Right hindlimb (tissue), 1 donor: ENCODE data around the gene IL3RA.
A peak's percentile ranks its signal among the peaks of the same experiment; 100 is the strongest.
"Not testable (repeated sequence)": the region's sequence is repeated elsewhere in the genome, so short reads cannot be mapped to it uniquely, and the experiment has no call there.

Experiments used
- DNase-seq: peaks from one replicate; pipeline ENCODE4 v3.0.0-alpha.2; 2018

The IL3RA gene

DNA sequence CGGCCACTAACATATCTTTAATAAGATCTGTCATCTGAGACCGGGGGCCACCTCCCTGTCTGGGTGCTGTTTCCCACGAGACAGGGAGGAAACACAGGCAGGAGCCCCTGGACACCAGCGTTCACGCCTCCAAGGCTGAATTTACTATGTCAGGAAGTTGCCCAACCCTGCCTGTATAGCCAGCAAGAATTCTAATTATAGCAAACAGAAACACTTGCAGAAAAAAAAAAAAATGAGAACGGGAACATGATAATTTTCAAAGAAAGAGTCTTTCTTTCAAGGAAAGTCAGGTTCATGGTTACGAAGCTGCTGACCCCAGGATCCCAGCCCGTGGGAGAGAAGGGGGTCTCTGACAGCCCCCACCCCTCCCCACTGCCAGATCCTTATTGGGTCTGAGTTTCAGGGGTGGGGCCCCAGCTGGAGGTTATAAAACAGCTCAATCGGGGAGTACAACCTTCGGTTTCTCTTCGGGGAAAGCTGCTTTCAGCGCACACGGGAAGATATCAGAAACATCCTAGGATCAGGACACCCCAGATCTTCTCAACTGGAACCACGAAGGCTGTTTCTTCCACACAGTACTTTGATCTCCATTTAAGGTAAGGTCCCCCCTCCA is at the start of gene IL3RA:
IL3RA (plus strand) TSS at position 455 of the 613 bp plus-strand sequence. CDS start 4,981 bp downstream, outside the sequence.
- DNase-seq, result no peak

DNA sequence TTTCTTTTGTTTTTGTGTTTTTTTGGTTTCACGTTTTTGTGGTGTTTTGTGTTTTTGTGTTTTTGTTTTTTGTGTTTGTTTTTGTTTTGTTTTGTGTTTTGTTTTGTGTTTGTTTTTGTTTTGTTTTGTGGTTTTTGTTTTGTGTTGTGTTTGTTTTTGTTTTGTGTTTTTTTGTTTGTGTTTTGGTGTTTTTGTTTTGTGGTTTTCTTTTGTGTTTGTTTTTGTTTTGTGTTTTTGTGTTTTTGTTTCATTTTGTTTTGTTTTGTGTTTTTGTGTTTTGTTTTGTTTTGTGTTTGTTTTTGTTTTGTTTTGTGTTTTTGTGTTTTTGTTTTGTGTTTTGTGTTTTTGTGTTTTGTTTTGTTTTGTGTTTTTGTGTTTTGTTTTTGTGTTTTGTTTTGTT is 47.0 kb upstream of the IL3RA start:
- no peak for DNase-seq

DNA sequence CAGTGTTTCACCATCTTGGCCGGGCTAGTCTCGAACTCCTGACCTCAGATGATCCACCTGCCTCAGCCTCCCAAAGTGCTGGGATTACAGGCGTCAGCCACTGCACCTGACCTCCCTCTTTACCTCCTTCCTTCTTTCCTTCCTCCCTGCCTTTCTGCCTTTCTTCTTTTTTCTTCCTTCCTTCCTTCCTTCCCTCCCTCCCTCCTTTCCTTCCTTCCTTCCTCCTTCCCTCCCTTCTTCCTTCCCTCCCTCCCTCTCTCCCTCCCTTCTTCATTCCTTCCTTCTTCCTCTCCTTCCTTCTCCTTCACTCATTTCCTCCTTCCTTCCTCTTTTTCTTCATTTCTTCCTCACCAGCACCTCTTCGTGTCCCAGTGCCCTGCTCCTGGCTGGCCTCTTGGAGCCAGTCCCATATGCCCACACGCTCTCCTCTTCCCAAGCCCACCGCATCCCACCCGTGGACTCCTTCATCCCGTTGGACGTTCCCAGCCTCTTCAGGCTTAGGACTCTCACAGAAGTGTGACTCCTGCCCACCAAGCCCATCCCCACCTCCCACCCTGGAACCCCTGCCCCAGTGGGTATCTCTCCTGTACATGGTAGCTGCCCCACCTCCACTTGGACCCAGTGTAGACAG is 45.4 kb upstream of the IL3RA start:
- DNase-seq, result no peak

DNA sequence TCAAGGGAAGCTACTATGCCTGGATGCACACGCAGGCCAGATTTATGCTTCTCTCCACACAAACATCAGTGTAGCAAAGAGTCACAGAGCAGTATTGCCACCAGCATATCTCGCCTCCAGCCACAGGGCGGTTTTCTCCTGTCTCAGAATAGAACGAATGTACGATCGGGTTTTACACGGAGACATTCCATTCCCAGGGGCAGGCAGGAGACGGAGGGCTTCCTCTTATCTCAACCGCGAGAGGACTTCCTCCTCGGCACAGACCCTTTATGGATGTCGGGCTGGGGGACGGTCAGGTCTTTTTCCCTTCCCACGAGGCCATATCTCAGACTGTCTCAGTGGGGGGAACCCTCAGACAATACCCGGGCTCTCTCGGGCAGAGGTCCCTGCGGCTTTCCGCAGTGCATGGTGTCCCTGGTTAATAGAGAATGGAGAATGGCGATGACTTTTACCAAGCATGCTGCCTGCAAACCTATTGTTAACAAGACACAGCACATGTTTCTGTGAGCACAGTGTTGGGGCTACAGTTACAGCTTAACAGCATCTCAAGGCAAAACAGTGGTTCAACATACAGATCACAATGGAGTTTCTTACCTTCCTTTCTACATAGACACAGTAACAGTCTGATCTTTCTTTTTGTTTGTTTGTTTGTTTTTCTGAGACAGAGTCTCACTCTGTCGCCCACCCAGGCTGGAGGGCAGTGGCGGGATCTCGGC is 43.9 kb upstream of the IL3RA start:
- no peak for DNase-seq

DNA sequence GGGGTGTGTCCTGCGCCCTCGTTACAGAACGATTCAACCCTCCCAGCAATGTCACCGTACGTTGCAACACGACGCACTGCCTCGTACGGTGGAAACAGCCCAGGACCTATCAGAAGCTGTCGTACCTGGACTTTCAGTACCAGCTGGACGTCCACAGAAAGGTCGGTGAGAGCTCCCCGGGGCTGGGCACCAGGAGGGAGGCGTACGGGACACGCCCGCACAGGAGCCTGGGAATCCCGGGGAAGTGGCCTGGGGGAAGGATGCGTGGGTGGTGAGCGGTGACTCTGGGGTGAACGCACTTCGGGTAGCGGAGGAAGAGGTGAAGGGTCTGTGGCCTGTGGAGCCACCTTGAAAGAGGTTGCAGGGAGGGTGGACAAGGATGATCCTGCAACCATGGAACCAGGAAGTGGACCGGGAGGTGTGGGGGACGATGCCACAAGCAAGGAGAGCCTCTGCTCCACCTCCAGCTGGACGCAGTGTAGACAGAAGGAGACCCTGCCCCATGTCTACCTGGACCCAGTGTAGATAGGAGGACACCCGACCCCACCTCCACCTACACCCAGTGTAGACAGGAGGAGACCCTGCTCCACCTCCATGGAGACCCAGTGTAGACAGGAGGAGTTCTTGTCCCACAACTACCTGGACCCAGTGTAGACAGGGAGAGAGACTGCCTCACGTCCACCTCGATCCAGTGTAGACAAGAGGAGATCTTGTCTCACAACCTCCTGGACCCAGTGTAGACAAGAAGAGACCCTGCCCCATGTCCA is 42.1 kb upstream of the IL3RA start:
- no peak for DNase-seq

DNA sequence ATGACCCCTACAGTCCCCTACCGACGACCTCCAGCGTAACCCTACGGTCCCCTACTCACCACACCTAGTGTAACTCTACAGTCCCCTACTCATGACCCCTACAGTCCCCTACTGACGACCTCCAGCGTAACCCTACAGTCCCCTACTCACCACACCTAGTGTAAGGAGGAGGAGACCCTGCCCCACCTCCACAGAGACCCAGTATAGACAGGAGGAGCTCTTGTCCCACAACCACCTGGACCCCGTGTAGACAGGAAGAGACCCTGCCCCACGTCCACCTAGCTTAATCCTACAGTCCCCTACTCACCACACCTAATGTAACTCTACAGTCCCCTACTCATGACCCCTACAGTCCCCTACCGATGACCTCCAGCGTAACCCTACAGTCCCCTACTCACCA is 41.0 kb upstream of the IL3RA start:
- no peak for DNase-seq

DNA sequence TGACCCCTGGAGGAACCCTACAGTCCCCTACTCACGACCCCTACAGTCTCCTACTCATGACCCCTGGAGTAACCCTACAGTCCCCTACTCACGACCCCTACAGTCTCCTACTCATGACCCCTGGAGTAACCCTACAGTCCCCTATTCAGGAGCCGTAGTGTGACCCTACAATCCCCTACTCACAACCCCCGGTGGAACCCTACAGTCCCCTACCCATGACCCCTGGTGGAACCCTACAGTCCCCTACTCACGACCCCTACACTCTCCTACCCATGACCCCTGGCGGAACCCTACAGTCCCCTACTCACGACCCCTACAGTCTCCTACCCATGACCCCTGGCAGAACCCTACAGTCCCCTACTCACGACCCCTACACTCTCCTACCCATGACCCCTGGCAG is 39.0 kb upstream of the IL3RA start:
- not testable (repeated sequence) for DNase-seq

DNA sequence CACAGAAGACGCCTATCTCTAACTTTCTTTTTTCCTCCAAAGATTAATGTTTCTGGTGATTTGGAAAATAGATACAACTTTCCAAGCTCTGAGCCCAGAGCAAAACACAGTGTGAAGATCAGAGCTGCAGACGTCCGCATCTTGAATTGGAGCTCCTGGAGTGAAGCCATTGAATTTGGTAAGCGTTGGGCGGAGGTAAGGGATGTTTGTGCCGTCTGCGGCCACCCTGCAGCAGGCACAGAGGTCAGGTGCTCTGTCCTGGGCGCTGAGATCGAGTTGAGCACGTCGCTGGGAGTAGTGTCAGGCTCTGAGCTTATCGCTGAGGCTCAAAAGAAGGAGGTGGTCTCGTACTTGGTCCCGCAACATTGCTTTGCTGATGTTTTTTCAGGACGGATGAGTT is 36.1 kb upstream of the IL3RA start:
- DNase-seq, result no peak

DNA sequence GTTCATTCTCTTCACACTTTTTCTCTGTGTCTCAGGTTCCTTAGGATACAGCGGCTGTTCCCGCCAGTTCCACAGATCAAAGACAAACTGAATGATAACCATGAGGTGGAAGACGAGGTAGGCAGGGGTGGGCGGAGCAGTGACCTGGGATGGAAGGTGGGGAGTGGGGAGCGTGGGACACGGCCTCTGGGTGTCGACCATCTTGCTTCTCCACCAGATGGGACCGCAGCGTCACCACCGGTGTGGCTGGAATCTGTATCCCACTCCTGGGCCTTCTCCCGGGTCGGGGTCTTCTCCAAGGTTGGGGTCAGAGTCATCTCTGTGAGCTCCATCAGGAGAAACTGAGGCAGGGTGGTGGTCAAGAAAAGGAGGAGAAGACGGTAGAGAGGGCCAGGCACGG is 31.2 kb upstream of the IL3RA start:
- DNase-seq, result no peak

DNA sequence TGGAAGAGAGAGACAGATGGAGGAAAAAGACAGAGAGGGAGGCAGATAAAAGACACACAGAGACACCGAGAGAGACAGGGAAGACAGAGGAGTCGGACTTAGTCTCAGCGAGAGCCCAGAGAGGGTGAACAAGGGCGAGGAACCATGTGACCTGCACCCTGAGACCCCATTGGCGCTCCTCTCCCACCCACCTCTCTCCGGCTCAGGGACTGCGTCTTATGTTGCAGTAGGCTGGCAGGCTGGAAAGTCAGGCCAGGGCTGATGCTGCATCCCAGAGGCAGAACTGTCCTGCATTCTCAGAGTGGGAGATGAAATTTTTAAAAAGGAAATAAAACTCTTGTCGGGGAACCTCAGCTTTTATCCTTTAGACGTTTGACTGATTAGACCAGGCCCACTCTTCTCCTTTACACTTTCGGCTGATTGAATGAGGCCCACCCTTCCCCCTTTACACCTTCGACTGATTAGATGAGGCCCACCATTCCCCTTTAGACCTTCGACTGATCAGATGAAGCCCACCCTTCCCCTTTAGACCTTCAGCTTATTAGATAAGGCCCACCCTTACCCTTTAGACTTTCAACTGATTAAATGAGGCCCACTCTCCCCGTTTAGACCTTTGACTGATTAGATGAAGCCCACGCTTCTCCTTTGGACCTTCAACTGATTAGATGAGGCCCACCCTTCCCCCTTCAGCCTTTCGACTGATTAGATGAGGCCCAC is 29.5 kb upstream of the IL3RA start:
- DNase-seq, result no peak

DNA sequence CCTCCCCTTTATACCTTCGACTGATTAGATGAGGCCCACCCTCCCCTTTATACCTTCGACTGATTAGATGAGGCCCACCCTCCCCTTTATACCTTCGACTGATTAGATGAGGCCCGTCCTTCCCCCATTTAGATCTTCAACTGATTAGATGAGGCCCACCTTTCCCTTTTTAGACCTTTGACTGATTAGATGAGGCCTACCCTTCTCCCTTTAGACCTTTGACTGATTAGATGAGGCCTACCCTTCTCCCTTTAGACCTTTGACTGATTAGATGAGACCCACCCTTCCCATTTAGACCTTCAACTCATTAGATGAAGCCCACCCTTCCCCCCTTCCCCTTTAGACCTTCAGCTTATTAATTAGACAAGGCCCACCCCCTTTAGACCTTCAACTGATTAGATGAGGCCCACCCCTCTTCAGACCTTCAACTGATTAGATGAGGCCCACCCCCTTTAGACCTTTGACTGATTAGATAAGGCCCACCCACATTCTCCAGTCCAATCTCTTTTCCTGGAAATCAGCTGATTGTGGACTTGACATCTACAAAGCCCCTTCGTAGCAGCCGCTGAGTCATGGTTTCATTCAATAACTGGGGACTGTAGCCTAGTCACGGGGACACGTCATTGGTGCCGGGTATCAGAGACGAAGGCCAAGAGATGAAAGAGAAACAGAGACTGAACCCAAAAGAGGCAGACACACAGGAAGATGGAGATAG is 28.8 kb upstream of the IL3RA start:
- DNase-seq, result no peak

DNA sequence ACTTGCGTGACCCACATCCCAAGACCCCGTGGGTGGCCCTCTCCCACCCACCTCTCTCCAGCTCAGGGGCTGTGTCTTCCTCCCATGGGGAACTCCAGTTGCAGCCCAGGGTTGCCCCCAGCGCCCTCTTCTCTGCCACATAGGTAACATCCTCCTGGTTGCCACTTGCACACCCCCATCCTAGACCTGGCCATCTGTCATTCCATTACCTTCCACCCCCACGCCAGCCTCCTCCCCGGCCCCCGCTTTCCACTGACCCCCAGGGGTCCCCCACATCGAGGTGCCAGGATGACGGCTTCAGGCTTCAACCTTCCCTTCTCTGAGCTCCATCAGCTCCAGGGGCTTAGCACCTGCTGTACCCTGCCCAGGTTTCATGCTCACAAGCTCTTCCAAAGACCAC is 28.1 kb upstream of the IL3RA start:
- no peak for DNase-seq

DNA sequence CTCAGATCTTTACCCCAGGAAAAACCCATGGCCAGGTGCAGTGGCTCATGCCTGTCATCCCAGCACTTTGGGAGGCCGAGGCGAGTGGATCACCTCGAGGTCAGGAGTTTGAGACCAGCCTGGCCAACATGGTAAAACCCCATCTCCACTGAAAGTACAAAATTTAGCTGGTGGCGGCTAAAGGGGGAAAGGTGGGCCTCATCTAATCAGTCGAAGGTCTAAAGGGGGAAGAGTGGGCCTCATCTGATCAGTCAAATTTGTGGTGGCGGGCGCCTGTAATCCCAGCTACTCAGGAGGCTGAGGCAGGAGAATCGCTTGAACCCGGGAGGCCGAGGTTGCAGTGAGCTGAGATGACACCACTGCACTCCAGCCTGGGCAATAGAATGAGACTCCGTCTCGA is 27.7 kb upstream of the IL3RA start:
- not testable (repeated sequence) for DNase-seq

DNA sequence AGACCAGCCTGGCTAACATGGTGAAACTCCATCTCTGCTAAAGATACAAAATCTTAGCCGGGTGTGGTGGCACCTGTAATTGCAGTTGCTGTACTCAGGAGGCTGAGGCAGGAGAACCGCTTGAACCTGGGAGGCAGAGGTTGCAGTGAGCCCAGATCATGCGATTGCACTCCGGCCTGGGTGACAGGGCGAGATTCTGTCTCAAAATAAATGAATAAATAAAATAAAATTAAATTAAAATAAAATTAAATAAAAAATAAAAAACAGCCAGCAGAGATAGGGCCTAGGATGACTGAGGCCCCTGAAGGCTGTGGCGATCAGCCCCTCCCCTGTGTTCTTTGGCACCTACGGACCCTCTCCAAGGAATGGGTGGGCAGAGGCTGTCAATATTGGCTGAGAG is 22.8 kb upstream of the IL3RA start:
- DNase-seq, result no peak

DNA sequence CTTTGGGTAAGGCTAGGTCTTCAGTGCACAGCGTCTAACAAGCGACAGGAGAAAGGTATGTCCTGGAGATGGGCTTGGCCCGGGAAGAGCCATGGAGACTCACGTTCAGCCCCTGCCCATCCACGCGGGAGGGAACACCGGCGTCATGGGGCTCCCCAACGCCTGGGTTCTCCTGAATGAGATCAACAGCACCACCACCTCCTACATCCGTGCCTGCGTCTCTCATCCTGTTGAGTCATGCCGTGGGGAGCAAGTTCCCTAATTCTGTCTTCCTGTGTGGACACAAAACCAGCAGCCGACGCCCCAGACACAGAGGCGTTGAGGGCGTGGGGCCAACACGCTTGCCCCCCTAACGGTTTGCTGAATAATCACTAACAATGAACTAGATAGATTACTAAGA is 20.1 kb upstream of the IL3RA start:
- DNase-seq, result no peak

DNA sequence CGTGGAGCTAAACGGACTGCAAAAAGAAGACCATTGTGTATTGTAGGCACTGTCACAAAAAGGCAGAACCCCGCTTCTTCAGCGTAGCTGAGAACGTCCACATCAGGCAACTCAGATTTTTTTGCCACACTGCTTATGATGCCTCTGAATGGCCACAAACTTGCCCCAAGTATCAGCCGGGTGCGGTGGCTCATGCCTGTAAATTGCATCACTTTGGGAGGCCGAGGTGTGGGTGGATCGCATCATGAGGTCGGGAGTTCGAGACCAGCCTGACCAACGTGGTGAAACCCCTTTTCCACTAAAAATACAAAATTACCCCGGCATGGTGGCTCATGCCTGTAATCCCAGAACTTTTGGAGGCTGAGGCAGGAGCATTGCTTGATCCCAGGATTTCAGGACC is 14.9 kb upstream of the IL3RA start:
- DNase-seq, result no peak

DNA sequence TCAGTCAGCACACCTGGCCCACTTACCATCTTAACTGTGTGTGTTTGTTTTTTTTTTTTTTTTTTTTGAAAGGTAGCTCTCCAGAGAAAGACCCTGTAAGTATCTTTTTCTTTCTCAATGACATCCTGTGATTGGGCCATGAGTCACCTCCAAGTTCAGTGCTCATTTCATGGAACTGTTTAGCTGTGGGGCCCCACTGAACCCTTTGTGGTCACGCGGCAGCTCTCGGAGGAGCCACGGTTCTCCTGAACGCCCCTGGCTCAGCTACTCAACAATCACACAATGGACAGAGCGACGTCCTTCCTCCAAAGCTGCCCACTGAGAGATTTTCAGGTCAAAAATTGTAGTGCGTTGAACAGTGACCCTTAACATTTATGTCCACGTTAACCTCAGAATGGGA is 14.2 kb upstream of the IL3RA start:
- DNase-seq, result no peak

DNA sequence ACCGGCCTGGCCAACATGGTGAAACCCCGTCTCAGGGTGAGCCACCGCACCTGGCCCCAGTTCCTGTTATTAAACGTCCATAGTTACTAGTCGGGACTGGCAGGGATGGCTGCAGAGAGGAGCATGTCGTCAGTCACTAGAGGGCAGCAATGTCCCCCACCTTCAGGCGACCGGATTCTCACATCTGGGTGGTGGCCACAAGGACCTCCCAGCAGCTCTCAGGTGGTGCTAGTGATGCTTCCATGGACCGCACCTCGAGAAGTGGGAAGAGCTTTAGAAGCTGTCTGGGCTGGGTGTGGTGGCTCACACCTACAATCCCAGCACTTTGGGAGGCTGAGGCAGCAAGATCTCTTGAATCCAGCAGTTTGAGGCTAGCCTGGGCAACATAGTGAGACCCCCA is 13.3 kb upstream of the IL3RA start:
- peak; percentile 36 for DNase-seq

DNA sequence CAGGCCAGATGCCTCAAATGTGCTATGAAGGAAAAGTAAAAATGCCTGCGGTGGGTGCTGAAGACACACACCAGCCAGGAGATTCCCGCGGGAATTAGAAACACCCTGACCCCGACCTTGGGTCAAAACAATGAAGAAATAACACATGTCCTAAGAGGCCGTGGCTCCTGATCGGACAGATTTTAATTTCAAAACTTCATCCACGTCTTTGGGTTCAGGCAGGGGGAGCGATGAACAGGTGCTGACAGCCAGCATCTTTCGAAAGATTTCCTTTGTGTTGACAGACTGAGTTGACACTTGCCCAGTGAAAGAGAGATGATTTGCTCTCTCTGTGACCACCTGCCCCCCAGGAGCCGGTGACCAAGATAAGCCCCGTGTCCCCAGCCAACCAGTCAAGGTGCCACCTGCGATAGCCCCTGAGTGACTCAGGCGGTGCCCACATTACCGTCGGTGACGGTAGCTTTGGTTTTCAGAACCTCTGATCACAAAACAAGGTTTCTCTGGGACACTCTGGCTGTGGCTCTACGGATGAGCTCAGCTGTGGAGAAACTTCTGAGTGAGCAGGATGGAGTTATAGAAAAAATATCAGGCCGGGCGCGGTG is 11.0 kb upstream of the IL3RA start:
- no peak for DNase-seq

DNA sequence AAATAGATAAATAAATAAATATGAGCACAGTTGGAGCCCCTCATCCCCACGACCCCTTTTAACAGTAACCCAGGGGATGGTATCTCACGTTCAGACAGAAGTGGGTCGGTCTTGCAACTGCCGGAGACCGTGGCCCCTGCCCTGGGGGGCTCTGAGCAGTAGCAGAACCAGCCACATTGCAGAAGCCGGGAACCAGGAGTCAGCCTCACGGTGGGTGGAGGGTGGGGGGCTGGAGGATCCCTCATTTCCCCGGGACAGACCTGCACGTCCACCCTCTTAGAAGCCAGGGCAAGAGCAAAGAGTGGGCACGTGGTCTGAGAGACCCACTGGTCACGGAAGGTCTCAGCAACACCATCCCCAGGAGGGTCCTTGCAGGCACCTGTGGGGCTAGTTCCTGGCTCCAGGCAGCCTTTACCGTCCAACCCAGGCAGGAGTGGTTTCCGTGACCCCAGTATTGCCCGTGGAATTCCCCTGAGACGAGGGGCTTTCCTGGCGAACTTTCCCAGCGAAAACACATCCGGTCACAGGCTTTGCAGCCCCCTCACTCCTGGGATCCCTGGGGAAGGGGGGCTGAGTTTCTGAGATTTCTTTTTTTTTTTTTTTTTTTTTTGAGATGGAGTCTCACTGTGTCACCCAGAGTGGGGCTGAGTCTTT is 8.8 kb upstream of the IL3RA start:
- no peak for DNase-seq

DNA sequence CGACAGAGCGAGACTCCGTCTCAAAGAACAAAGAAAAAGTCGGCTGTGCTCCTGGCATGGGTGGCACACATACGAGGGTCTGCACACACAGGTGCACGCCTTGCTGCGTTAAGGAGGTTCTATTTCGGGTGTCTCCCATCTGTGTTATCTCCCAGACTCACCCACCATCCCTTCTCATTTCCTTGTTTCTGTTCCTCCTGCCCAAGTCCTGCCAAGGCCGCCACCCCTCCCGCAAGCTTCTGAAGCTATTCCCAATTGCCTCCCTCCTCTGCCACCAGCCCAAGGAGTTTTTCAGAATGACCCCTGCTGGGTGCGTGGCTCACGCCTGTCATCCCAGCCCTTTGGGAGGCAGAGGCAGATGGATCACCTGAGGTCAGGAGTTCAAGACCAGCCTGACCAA is 6.0 kb upstream of the IL3RA start:
- DNase-seq, result no peak
